ENCODE measurements around the gene CCDC107. TPM values are rescaled to one million over a fixed set of nuclear protein-coding genes. Genes with fewer than 3 reads are reported as not detected.
A peak's percentile ranks its signal among the peaks of the same experiment; 100 is the strongest.

The CCDC107 gene
- total RNA-seq, 3 donors from 2014 or later (not counting 1 experiment from before 2014, with no cell fraction given), result 30.9 to 37.9 (median 36.8) TPM

GRCh38 chr9:35690294-35690613 lies 32.2 kb downstream of the CCDC107 start:
- no peak overlapping the region for H3K27ac ChIP-seq (ENCODE audit: low read length)
- intact Hi-C loops (cut with micrococcal nuclease), result no loop called here
- DNase-seq (peak in 1 of 2 donors; percentile 33), ATAC-seq (peak in 2 of 3 donors; percentile 7 to 24)
- Mint-ChIP-seq H3K9me3 (no peaks in the 10 kb centered on the region), H3K27me3 (ENCODE audit: low read depth in 2 of 2) (no peaks in the 10 kb centered on the region), H3K4me1 (peaks cover 0 to 25% of the 10 kb centered on the region in 2 donors), H3K27ac (peak overlapping the region in 1 of 2 donors; percentile 84), H3K4me3 (peak overlapping the region; percentile 84), H3K36me3 (no peaks in the 10 kb centered on the region)
- peaks cover 17% of the 10 kb centered on the region for H3K4me1 ChIP-seq (ENCODE audit: control insufficient read depth, insufficient read depth, low read length)
- H3K4me3 ChIP-seq (ENCODE audit: low read length), result peak overlapping the region; percentile 78
- no peaks in the 10 kb centered on the region for H3K27me3 ChIP-seq (ENCODE audit: control insufficient read depth, insufficient read depth, low read length)
- H3K9me3 ChIP-seq (ENCODE audit: control insufficient read depth, insufficient read depth, low read length), result no peaks in the 10 kb centered on the region
- peaks cover under 1% of the 10 kb centered on the region for H3K36me3 ChIP-seq (ENCODE audit: control insufficient read depth, insufficient read depth, low read length)
- WGBS (ENCODE audit: insufficient coverage), result 3% methylated on average over 21 of the region's 21 CpGs
- TF ChIP-seq CTCF (IDR thresholded peaks at IDR 0.05), result no peak

GRCh38 chr9:35690614-35691333 lies 32.7 kb downstream of the CCDC107 start:
- H3K27me3 Mint-ChIP-seq (ENCODE audit: low read depth in 2 of 2), result no peaks in the 10 kb centered on the region
- intact Hi-C loops (cut with micrococcal nuclease), result no loop called here
- H3K36me3 Mint-ChIP-seq, result no peaks in the 10 kb centered on the region
- no peak for TF ChIP-seq CTCF (IDR thresholded peaks at IDR 0.05)
- H3K27ac Mint-ChIP-seq, result peak overlapping the region; percentile 78 to 84
- peaks cover 0 to 25% of the 10 kb centered on the region in 2 donors for H3K4me1 Mint-ChIP-seq
- DNase-seq (peak; percentile 19 to 56), ATAC-seq (peak; percentile 61 to 68 (median 65))
- H3K4me3 Mint-ChIP-seq, result peak overlapping the region; percentile 90
- no peaks in the 10 kb centered on the region for H3K9me3 ChIP-seq (ENCODE audit: control insufficient read depth, insufficient read depth, low read length)
- peak overlapping the region; percentile 78 for H3K4me3 ChIP-seq (ENCODE audit: low read length)
- H3K4me1 ChIP-seq (ENCODE audit: control insufficient read depth, insufficient read depth, low read length), result peaks cover 17% of the 10 kb centered on the region
- H3K9me3 Mint-ChIP-seq, result no peaks in the 10 kb centered on the region
- H3K36me3 ChIP-seq (ENCODE audit: control insufficient read depth, insufficient read depth, low read length), result peaks cover 2% of the 10 kb centered on the region
- H3K27ac ChIP-seq (ENCODE audit: low read length), result peak overlapping the region; percentile 47
- WGBS (ENCODE audit: insufficient coverage), result under 1% methylated on average over 61 of the region's 61 CpGs
- H3K27me3 ChIP-seq (ENCODE audit: control insufficient read depth, insufficient read depth, low read length), result no peaks in the 10 kb centered on the region

GRCh38 chr9:35691334-35691650 lies 33.2 kb downstream of the CCDC107 start:
- H3K27ac Mint-ChIP-seq, result peak overlapping the region; percentile 78 to 84
- 27% methylated on average over 10 of the region's 10 CpGs for WGBS (ENCODE audit: insufficient coverage)
- DNase-seq (no peak), ATAC-seq (peak in 1 of 3 donors; percentile 35)
- peaks cover 7% of the 10 kb centered on the region for H3K36me3 ChIP-seq (ENCODE audit: control insufficient read depth, insufficient read depth, low read length)
- no peaks in the 10 kb centered on the region for H3K9me3 ChIP-seq (ENCODE audit: control insufficient read depth, insufficient read depth, low read length)
- no peak for TF ChIP-seq CTCF (IDR thresholded peaks at IDR 0.05)
- H3K4me3 Mint-ChIP-seq, result peak overlapping the region; percentile 90
- H3K4me1 ChIP-seq (ENCODE audit: control insufficient read depth, insufficient read depth, low read length), result peaks cover 18% of the 10 kb centered on the region
- H3K36me3 Mint-ChIP-seq, result no peaks in the 10 kb centered on the region
- no peaks in the 10 kb centered on the region for H3K9me3 Mint-ChIP-seq
- peak overlapping the region; percentile 78 for H3K4me3 ChIP-seq (ENCODE audit: low read length)
- peak overlapping the region; percentile 47 for H3K27ac ChIP-seq (ENCODE audit: low read length)
- H3K27me3 ChIP-seq (ENCODE audit: control insufficient read depth, insufficient read depth, low read length), result no peaks in the 10 kb centered on the region
- H3K4me1 Mint-ChIP-seq, result peaks cover under 1 to 26% of the 10 kb centered on the region in 2 donors
- no peaks in the 10 kb centered on the region for H3K27me3 Mint-ChIP-seq (ENCODE audit: low read depth in 2 of 2)
- intact Hi-C loops (cut with micrococcal nuclease), result no loop called here
